Fibroblast of villous mesenchyme (primary cell): Measurements from ENCODE around the gene DMXL2. TPM values are rescaled to one million over a fixed set of nuclear protein-coding genes. Genes with fewer than 3 reads are reported as not detected.
"Not testable (repeated sequence)": the region's sequence is repeated elsewhere in the genome, so short reads cannot be mapped to it uniquely, and the experiment has no call there.

ENCODE experiments used
- DNase-seq: peaks from one replicate; pipeline ENCODE4 v3.0.0-alpha.2; 2010; ENCODE audit warnings: low read depth
- H3K4me3 ChIP-seq: 2 replicates; pipeline ENCODE4 v1.5.1; 2011; ENCODE audit warnings: low read depth, mild to moderate bottlenecking, low read length
- CTCF ChIP-seq: IDR thresholded peaks from 2 replicates; pipeline ENCODE4 v1.5.1; 2012; ENCODE audit warnings: low read depth, mild to moderate bottlenecking, low read length; ENCODE audit not compliant: insufficient read depth
- total RNA-seq: library from RNA; depleted of rRNA; stranded (reverse); fragments of >200 nt; gene quantifications from 2 replicates; pipeline ENCODE4 v1.2.3, GENCODE V29; 2012

Gene DMXL2
- total RNA-seq, 1 donor: 56.1 TPM

DNA sequence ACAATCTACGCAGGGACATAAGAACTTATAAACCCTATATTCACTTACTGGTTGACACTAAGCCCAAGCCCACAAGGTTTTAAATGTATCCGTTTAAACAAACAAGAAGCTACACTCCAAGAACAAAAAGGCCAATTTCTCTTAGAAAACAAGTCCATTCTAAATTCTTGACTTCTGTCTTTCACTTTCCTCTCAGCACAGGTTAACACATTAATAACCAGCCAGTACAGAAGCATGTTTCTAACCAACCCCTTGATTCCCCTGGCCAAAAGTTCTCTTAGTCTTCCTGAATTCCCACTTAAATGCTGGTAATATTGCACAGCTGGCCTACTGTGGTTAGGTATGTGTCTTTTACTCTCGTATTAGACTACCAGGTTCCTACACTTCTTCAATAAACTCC lies 4.7 kb downstream of the DMXL2 start:
- TF ChIP-seq CTCF: no peak
- no peak overlapping the region for H3K4me3 ChIP-seq
- DNase-seq: no peak

- H3K4me3 ChIP-seq: no peak overlapping the region
- no peak for TF ChIP-seq CTCF
- DNase-seq: no peak
Observed at GRCh38 chr15:51613951-51614350, 8.6 kb downstream of the DMXL2 start.

DNA sequence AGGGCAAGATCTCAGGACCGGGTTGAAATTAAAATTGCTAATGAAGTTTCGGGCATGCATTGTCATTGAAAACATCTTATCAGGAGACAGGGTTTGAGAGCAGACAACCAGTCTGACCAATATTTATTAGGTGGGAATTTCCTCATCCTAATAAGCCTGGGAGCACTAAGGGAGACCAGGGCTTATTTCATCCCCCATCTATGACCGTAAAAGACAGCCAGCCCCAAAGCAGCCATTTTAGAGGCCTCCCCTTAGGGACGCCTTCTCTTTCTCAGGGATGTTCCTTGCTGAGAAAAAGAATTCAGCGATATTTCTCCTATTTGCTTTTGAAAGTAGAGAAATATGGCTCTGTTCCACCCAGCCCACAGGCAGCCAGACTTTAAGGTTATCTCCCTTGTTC lies 9.9 kb downstream of the DMXL2 start:
- DNase-seq, H3K4me3 ChIP-seq: not testable (repeated sequence)

DNA sequence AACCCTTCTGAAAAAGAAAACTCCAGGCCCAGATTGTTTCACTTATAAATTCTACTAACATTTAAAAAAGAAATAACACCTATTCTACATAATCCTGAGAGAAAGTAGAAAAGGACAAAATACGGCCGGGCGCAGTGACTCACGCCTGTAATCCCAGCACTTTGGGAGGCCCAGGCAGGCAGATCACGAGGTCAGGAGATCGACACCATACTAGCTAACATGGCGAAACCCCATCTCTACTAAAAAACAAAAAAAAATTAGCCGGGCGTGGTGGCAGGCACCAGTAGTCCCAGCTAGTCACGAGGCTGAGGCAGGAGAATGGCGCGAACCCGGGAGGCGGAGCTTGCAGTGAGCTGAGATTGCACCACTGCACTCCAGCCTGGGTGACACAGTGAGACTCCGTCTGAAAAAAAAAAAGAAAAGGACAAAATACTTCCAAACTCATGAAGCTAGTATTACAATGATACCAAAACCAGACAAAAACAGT lies 19.1 kb downstream of the DMXL2 start:
- peak; percentile 77 for DNase-seq
- H3K4me3 ChIP-seq: not testable (repeated sequence)

DNA sequence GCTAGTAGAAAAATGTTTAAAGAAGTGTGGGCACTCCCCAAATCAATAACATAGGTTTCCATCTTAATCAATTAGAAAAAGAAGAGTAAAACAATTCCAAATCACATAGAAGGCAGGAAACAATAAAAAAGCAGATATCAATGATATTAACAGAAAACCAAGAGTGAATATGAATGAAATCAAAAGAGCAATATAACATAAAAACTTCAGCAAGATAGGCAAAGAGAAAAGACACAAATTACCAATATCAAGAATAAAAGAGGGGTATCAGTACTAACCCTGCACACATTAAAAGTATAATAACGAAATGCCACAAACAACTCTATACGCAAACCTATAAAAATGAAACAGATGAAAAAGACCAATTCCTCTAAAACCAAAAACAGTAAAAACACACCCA lies 19.6 kb downstream of the DMXL2 start:
- TF ChIP-seq CTCF: no peak
- H3K4me3 ChIP-seq: no peak overlapping the region
- no peak for DNase-seq

- DNase-seq: no peak
- TF ChIP-seq CTCF: no peak
Observed at GRCh38 chr15:51602484-51602883, 20.1 kb downstream of the DMXL2 start.

GRCh38 chr15:51601801-51602200 lies 20.8 kb downstream of the DMXL2 start:
- no peak overlapping the region for H3K4me3 ChIP-seq
- DNase-seq: no peak
- TF ChIP-seq CTCF: no peak

More at GRCh38 chr15:51602484-51602883, 20.1 kb downstream of the DMXL2 start:
- H3K4me3 ChIP-seq: no peak overlapping the region

DNA sequence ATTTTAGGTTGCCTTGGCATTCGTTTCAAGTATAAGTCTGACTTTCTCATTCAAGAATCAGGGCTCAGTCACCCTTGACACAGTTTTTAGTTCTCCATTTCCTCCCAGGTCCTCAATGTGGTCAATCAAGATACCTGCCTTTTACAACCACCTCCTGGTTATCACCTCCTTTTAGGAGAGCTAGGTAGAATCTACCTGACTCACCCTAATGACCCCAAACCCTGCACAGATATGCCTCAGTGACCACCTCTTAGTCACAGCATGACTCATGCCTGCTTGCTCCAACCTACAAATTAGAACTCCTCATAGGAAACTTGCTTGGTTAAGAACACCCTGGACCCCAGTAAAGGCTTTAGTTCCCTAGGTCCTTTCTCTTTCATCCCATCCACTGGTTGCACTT lies 22.5 kb downstream of the DMXL2 start:
- no peak for DNase-seq
- no peak overlapping the region for H3K4me3 ChIP-seq
- TF ChIP-seq CTCF: no peak
